Activated naive CD4-positive, alpha-beta T cell treated with anti-CD3 and anti-CD28 coated beads, Interleukin-2, amount 10 ng/mL, durations not matched to agents 7 days and 5 days (primary cell): Measurements from ENCODE around the gene SLC37A2.
"Not testable (repeated sequence)": the region's sequence is repeated elsewhere in the genome, so short reads cannot be mapped to it uniquely, and the experiment has no call there.

Experiments used
- CTCF ChIA-PET: fragments of 350-600 bp; sonication (Branson Sonifier 250); formaldehyde crosslinking; loops from one replicate; lab custom pipeline; 2021; ENCODE audit warnings: antibody characterized with exemption; lab: Charles Lee
- DNase-seq: peaks from one replicate; pipeline ENCODE4 v3.0.0-alpha.2; 2020
- H3K27ac Mint-ChIP-seq: one replicate; pipeline ENCODE4 v1.8.0; 2021; ENCODE audit warnings: mild to moderate bottlenecking, moderate library complexity, mixed read lengths
- H3K27me3 Mint-ChIP-seq: one replicate; pipeline ENCODE4 v1.8.0; 2021; ENCODE audit warnings: mild to moderate bottlenecking, mixed read lengths
- H3K36me3 Mint-ChIP-seq: one replicate; pipeline ENCODE4 v1.8.0; 2021; ENCODE audit warnings: mixed read lengths
- H3K4me1 Mint-ChIP-seq: one replicate; pipeline ENCODE4 v1.8.0; 2021; ENCODE audit warnings: mixed read lengths
- H3K4me3 Mint-ChIP-seq: one replicate; pipeline ENCODE4 v1.8.0; 2021; ENCODE audit warnings: mild to moderate bottlenecking, moderate library complexity, mixed read lengths
- H3K9me3 Mint-ChIP-seq: one replicate; pipeline ENCODE4 v1.8.0; 2021; ENCODE audit warnings: mixed read lengths

SLC37A2 gene

GRCh38 chr11:125083312-125084056 is 20.4 kb downstream of the SLC37A2 start:
- Mint-ChIP-seq H3K4me1 (peaks cover 5% of the 10 kb centered on the region), H3K27ac (no peak overlapping the region), H3K4me3 (no peak overlapping the region), H3K9me3 (no peaks in the 10 kb centered on the region), H3K36me3 (no peaks in the 10 kb centered on the region), H3K27me3 (peaks cover 7% of the 10 kb centered on the region)
- CTCF ChIA-PET, result interaction anchor here (1.0 kb wide), 1 partner anchor 266 kb away, joined by 3 read pairs; no protein-coding TSS in a partner anchor
- no peak for DNase-seq

- Mint-ChIP-seq H3K27ac (no peak overlapping the region), H3K4me1 (peaks cover 5% of the 10 kb centered on the region), H3K4me3 (no peak overlapping the region), H3K36me3 (no peaks in the 10 kb centered on the region), H3K9me3 (no peaks in the 10 kb centered on the region), H3K27me3 (peaks cover 7% of the 10 kb centered on the region)
- no peak for DNase-seq
- CTCF ChIA-PET, result no interaction called here
Measured at GRCh38 chr11:125084057-125084416, 20.9 kb downstream of the SLC37A2 start.

GRCh38 chr11:125084761-125085231 is 21.7 kb downstream of the SLC37A2 start:
- Mint-ChIP-seq H3K9me3 (no peaks in the 10 kb centered on the region), H3K36me3 (no peaks in the 10 kb centered on the region), H3K27me3 (peaks cover 7% of the 10 kb centered on the region), H3K4me1 (peaks cover 5% of the 10 kb centered on the region), H3K4me3 (no peak overlapping the region), H3K27ac (no peak overlapping the region)
- DNase-seq, result no peak
- CTCF ChIA-PET, result interaction anchor here (1.3 kb wide), 1 partner anchor 56 kb away, joined by 4 read pairs; no protein-coding TSS in a partner anchor

- no peak overlapping the region for H3K4me3 Mint-ChIP-seq
- no peak for DNase-seq
- peaks cover 5% of the 10 kb centered on the region for H3K4me1 Mint-ChIP-seq
- H3K36me3 Mint-ChIP-seq, result no peaks in the 10 kb centered on the region
- CTCF ChIA-PET, result interaction anchor here (1.3 kb wide), 1 partner anchor 55 kb away, joined by 4 read pairs; no protein-coding TSS in a partner anchor
- H3K27ac Mint-ChIP-seq, result no peak overlapping the region
- H3K27me3 Mint-ChIP-seq, result peaks cover 7% of the 10 kb centered on the region
- H3K9me3 Mint-ChIP-seq, result no peaks in the 10 kb centered on the region
Measured at GRCh38 chr11:125085301-125086081, 22.4 kb downstream of the SLC37A2 start.

- no peak overlapping the region for H3K4me3 Mint-ChIP-seq
- H3K27ac Mint-ChIP-seq, result no peak overlapping the region
- CTCF ChIA-PET, result no interaction called here
- no peak for DNase-seq
- peaks cover 7% of the 10 kb centered on the region for H3K27me3 Mint-ChIP-seq
- no peaks in the 10 kb centered on the region for H3K9me3 Mint-ChIP-seq
- no peaks in the 10 kb centered on the region for H3K36me3 Mint-ChIP-seq
- H3K4me1 Mint-ChIP-seq, result peaks cover 5% of the 10 kb centered on the region
Measured at GRCh38 chr11:125086633-125087296, 23.7 kb downstream of the SLC37A2 start.

- no peaks in the 10 kb centered on the region for H3K9me3 Mint-ChIP-seq
- peaks cover 5% of the 10 kb centered on the region for H3K4me1 Mint-ChIP-seq
- DNase-seq, result no peak
- no peak overlapping the region for H3K27ac Mint-ChIP-seq
- peaks cover 4% of the 10 kb centered on the region for H3K27me3 Mint-ChIP-seq
- no peaks in the 10 kb centered on the region for H3K36me3 Mint-ChIP-seq
- CTCF ChIA-PET, result interaction anchor here (0.6 to 4.9 kb wide), 3 partner anchors 53 to 267 kb away, joined by 3 to 51 read pairs (median 6); no protein-coding TSS in a partner anchor
- H3K4me3 Mint-ChIP-seq, result no peak overlapping the region
Measured at GRCh38 chr11:125088123-125088522, 25.0 kb downstream of the SLC37A2 start.

- CTCF ChIA-PET, result interaction anchor here (0.6 to 4.9 kb wide), 3 partner anchors 53 to 267 kb away, joined by 3 to 51 read pairs (median 6); no protein-coding TSS in a partner anchor
- peaks cover 5% of the 10 kb centered on the region for H3K4me1 Mint-ChIP-seq
- H3K36me3 Mint-ChIP-seq, result no peaks in the 10 kb centered on the region
- no peak for DNase-seq
- H3K4me3 Mint-ChIP-seq, result no peak overlapping the region
- no peaks in the 10 kb centered on the region for H3K9me3 Mint-ChIP-seq
- H3K27ac Mint-ChIP-seq, result no peak overlapping the region
- H3K27me3 Mint-ChIP-seq, result peaks cover 4% of the 10 kb centered on the region
Measured at GRCh38 chr11:125088576-125089455, 25.7 kb downstream of the SLC37A2 start.

- H3K4me1 Mint-ChIP-seq, DNase-seq, H3K27ac Mint-ChIP-seq, H3K27me3 Mint-ChIP-seq, H3K36me3 Mint-ChIP-seq, H3K9me3 Mint-ChIP-seq, H3K4me3 Mint-ChIP-seq: not testable (repeated sequence)
- CTCF ChIA-PET, result interaction anchor here (4.9 kb wide), 1 partner anchor 52 kb away, joined by 51 read pairs; no protein-coding TSS in a partner anchor
Measured at GRCh38 chr11:125089481-125089880, 26.4 kb downstream of the SLC37A2 start.

- not testable (repeated sequence) for H3K9me3 Mint-ChIP-seq, H3K27me3 Mint-ChIP-seq, H3K4me1 Mint-ChIP-seq, H3K36me3 Mint-ChIP-seq, H3K27ac Mint-ChIP-seq, H3K4me3 Mint-ChIP-seq, DNase-seq
- CTCF ChIA-PET, result interaction anchor here (1.7 to 4.9 kb wide), 4 partner anchors 16 to 51 kb away, joined by 7 to 51 read pairs (median 12); partner anchors contain the start of gene TMEM218
Measured at GRCh38 chr11:125090151-125090550, 27.0 kb downstream of the SLC37A2 start.

GRCh38 chr11:125090816-125091215 is 27.7 kb downstream of the SLC37A2 start:
- Mint-ChIP-seq H3K36me3 (no peaks in the 10 kb centered on the region), H3K9me3 (no peaks in the 10 kb centered on the region), H3K27me3 (no peaks in the 10 kb centered on the region), H3K27ac (no peak overlapping the region), H3K4me1 (peaks cover 5% of the 10 kb centered on the region), H3K4me3 (no peak overlapping the region)
- CTCF ChIA-PET, result interaction anchor here (0.6 to 4.9 kb wide), 14 partner anchors 12 to 1279 kb away, joined by 3 to 51 read pairs (median 4); partner anchors contain the start of gene TMEM218
- DNase-seq, result no peak

GRCh38 chr11:125091247-125091876 is 28.3 kb downstream of the SLC37A2 start:
- Mint-ChIP-seq H3K9me3 (no peaks in the 10 kb centered on the region), H3K4me3 (no peak overlapping the region), H3K27me3 (no peaks in the 10 kb centered on the region), H3K36me3 (peaks cover 3% of the 10 kb centered on the region), H3K4me1 (peaks cover 5% of the 10 kb centered on the region), H3K27ac (no peak overlapping the region)
- CTCF ChIA-PET, result interaction anchor here (0.6 to 4.9 kb wide), 15 partner anchors 12 to 1279 kb away, joined by 3 to 51 read pairs (median 4); partner anchors contain the start of gene TMEM218
- DNase-seq, result no peak

GRCh38 chr11:125091877-125092664 is 29.0 kb downstream of the SLC37A2 start:
- no peaks in the 10 kb centered on the region for H3K9me3 Mint-ChIP-seq
- DNase-seq, result no peak
- CTCF ChIA-PET, result interaction anchor here (0.7 to 4.9 kb wide), 9 partner anchors 11 to 438 kb away, joined by 3 to 51 read pairs (median 6); partner anchors contain the start of gene TMEM218
- no peaks in the 10 kb centered on the region for H3K27me3 Mint-ChIP-seq
- peaks cover 8% of the 10 kb centered on the region for H3K36me3 Mint-ChIP-seq
- H3K4me3 Mint-ChIP-seq, result no peak overlapping the region
- H3K4me1 Mint-ChIP-seq, result peaks cover 2% of the 10 kb centered on the region
- no peak overlapping the region for H3K27ac Mint-ChIP-seq
